Activated T-helper 17 cell treated with anti-CD3 and anti-CD28 coated beads, Interleukin-2, amount 50 U/mL, for 72 hours (primary cell): ENCODE measurements around the gene CACHD1. TPM values are rescaled to one million over a fixed set of nuclear protein-coding genes. Genes with fewer than 3 reads are reported as not detected.

ENCODE experiments used
- ATAC-seq: fragments of 150-1000 bp; cut with Tn5 transposase; replicated peaks from 2 replicates; pipeline ENCODE4 v1.10.0; 2021; ENCODE audit warnings: mild to moderate bottlenecking, moderate library complexity
- H3K27ac Mint-ChIP-seq: one replicate; pipeline ENCODE4 v1.8.0; 2022; ENCODE audit warnings: mixed read lengths
- H3K27me3 Mint-ChIP-seq: one replicate; pipeline ENCODE4 v1.8.0; 2022; ENCODE audit warnings: mixed read lengths
- H3K36me3 Mint-ChIP-seq: one replicate; pipeline ENCODE4 v1.8.0; 2022; ENCODE audit warnings: low read depth, mild to moderate bottlenecking, mixed read lengths
- H3K4me1 Mint-ChIP-seq: one replicate; pipeline ENCODE4 v1.8.0; 2022; ENCODE audit warnings: mixed read lengths
- H3K4me3 Mint-ChIP-seq: one replicate; pipeline ENCODE4 v1.8.0; 2022; ENCODE audit warnings: mild to moderate bottlenecking, mixed read lengths
- H3K9me3 Mint-ChIP-seq: one replicate; pipeline ENCODE4 v1.8.0; 2022; ENCODE audit warnings: mixed read lengths
- total RNA-seq, 2 donors: library from RNA; stranded (reverse); gene quantifications; one replicate each; pipeline ENCODE4 v1.2.3, GENCODE V29; 2022

The CACHD1 gene
- under 1 TPM in 1 of 2 donors, not detected in 1; 0.06 TPM for total RNA-seq

DNA sequence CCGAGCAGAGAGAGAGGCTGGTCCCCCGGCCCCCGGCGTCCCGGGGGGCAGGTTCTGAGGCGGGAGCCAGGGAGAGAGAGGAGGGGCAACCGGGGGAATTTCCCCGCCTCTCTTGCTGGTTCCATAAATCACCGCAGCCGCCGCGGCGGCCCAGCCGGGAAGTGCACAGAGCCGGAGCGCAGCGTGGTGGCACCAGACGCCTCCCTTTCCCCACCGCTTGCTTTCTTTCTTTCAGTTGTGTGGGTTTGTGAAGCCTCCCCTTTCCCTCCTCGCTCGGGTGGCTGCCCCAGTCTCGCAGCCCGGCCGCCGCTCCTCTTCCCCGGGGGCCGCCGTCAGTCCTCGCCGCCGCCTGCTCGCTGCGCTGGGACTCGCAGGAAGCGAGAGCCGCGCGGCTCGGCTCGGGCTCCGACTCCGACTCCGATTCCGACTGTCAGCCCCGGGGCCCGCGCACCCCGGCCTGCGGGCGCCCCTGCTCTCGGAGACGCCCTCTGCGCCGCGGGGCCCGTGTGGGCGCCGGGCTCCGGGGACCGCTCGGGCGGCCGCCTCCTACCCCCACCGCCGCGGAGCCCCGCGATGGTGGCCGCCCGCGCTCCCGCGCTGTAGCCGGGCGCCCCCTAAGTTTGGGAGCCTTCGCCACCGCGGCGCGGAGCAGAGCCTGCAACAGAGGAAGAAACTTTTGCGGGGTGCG is at the start of gene CACHD1:
TSS of gene CACHD1 (plus strand) at position 153 of the 688 bp plus-strand sequence. CDS start 616 bp downstream, outside the sequence.
- peaks cover 9% of the 10 kb centered on the region for H3K4me1 Mint-ChIP-seq
- H3K36me3 Mint-ChIP-seq, result no peaks in the 10 kb centered on the region
- no peak within 1 kb of the TSS for H3K27ac Mint-ChIP-seq
- peak; percentile 79 for ATAC-seq
- H3K4me3 Mint-ChIP-seq, result peak within 1 kb of the TSS; percentile 75
- H3K27me3 Mint-ChIP-seq, result peaks cover 56% of the 10 kb centered on the region
- H3K9me3 Mint-ChIP-seq, result no peaks in the 10 kb centered on the region

DNA sequence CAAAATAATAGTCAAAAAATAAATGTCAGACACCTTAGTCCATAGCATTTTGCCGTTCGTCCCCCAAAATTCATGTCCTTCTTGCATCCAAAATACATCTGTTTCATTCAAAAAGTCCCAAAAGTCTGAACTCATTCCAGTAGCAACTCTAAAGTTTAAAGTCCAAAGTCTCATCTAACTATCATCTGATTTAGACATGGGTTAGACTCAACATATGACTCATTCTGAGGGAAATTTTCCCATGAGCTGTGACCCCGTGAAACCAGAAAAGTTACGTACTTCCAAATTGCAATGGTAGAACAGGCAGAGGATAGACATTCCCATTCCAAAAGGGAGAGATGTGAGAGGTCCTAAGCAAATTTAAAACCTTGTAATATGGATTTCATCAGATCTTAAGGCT is 48.6 kb upstream of the CACHD1 start:
- no peaks in the 10 kb centered on the region for H3K27me3 Mint-ChIP-seq
- ATAC-seq, result no peak
- no peak overlapping the region for H3K4me3 Mint-ChIP-seq
- no peaks in the 10 kb centered on the region for H3K9me3 Mint-ChIP-seq
- H3K36me3 Mint-ChIP-seq, result no peaks in the 10 kb centered on the region
- H3K27ac Mint-ChIP-seq, result no peak overlapping the region
- H3K4me1 Mint-ChIP-seq, result no peaks in the 10 kb centered on the region

DNA sequence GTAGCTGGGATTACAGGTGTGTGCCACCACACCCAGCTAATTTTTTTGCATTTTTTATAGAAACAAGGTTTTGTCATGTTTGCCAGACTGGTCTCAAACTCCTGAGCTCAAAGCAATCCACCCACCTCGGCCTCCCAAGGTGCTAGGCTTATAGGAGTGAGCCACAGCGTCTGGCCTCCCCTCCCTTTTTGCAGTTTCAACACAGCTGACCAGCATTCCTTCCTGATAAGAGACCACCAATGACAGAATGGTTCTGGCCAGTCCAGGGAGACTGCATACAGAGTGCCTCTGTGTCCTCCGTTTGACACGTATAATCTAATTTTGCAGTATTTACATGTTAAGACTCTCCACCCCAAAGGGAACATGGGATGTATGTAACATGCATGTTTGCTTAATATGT is 46.4 kb upstream of the CACHD1 start:
- Mint-ChIP-seq H3K4me1 (no peaks in the 10 kb centered on the region), H3K27ac (no peak overlapping the region), H3K4me3 (no peak overlapping the region), H3K9me3 (no peaks in the 10 kb centered on the region), H3K36me3 (no peaks in the 10 kb centered on the region), H3K27me3 (no peaks in the 10 kb centered on the region)
- ATAC-seq, result no peak

DNA sequence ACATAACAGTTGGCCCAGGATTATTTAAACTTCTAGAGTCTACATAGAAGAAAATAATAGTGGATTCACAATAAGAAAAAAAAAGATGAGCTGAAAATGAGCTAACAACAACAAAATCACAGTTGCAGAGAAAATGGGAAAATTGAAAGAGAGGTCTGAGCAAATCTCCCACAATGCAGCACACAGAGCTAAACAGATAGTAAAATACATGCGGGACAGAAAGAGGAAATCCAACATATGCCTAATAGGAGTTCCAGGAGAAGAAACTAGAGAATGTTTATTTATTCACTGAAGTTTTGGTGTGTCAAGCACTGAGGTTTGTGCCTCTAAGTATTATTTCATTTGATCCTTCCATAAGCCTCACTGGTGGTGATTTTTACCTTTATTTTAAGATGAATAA is 45.5 kb upstream of the CACHD1 start:
- H3K27ac Mint-ChIP-seq, result no peak overlapping the region
- H3K9me3 Mint-ChIP-seq, result no peaks in the 10 kb centered on the region
- no peak for ATAC-seq
- H3K4me3 Mint-ChIP-seq, result no peak overlapping the region
- H3K36me3 Mint-ChIP-seq, result no peaks in the 10 kb centered on the region
- no peaks in the 10 kb centered on the region for H3K4me1 Mint-ChIP-seq
- no peaks in the 10 kb centered on the region for H3K27me3 Mint-ChIP-seq

DNA sequence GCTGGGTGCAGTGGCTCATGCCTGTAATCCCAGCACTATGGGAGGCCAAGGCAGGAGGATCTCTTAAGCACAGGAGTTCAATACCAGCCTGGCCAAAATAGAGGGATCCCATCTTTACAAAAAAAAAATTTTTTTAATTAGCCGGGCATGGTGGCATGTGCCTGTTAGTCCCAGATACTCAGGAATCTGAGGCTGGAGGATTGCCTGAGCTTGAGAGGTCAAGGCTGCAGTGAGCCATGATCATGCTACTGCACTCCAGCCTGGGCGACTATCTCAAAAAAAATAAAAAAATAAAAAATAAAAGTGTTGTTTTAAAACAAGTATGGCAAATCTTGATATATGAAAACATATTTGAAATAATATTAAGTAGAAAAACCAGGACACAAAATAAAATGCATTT is 44.4 kb upstream of the CACHD1 start:
- Mint-ChIP-seq H3K4me3 (no peak overlapping the region), H3K36me3 (no peaks in the 10 kb centered on the region), H3K27me3 (peaks cover 3% of the 10 kb centered on the region), H3K27ac (no peak overlapping the region), H3K4me1 (no peaks in the 10 kb centered on the region), H3K9me3 (no peaks in the 10 kb centered on the region)
- no peak for ATAC-seq

GRCh38 chr1:64426681-64427080 is 43.2 kb upstream of the CACHD1 start:
- no peaks in the 10 kb centered on the region for H3K4me1 Mint-ChIP-seq
- no peak overlapping the region for H3K4me3 Mint-ChIP-seq
- no peak for ATAC-seq
- H3K27me3 Mint-ChIP-seq, result peaks cover 3% of the 10 kb centered on the region
- H3K36me3 Mint-ChIP-seq, result no peaks in the 10 kb centered on the region
- no peak overlapping the region for H3K27ac Mint-ChIP-seq
- no peaks in the 10 kb centered on the region for H3K9me3 Mint-ChIP-seq

GRCh38 chr1:64427879-64428278 is 42.0 kb upstream of the CACHD1 start:
- H3K9me3 Mint-ChIP-seq, result no peaks in the 10 kb centered on the region
- no peak for ATAC-seq
- H3K36me3 Mint-ChIP-seq, result no peaks in the 10 kb centered on the region
- H3K4me3 Mint-ChIP-seq, result no peak overlapping the region
- no peaks in the 10 kb centered on the region for H3K4me1 Mint-ChIP-seq
- H3K27me3 Mint-ChIP-seq, result peaks cover 3% of the 10 kb centered on the region
- no peak overlapping the region for H3K27ac Mint-ChIP-seq

GRCh38 chr1:64433308-64433707 is 36.6 kb upstream of the CACHD1 start:
- ATAC-seq, result no peak
- Mint-ChIP-seq H3K4me3 (no peak overlapping the region), H3K27me3 (peaks cover 3% of the 10 kb centered on the region), H3K4me1 (no peaks in the 10 kb centered on the region), H3K27ac (no peak overlapping the region), H3K36me3 (no peaks in the 10 kb centered on the region), H3K9me3 (no peaks in the 10 kb centered on the region)

DNA sequence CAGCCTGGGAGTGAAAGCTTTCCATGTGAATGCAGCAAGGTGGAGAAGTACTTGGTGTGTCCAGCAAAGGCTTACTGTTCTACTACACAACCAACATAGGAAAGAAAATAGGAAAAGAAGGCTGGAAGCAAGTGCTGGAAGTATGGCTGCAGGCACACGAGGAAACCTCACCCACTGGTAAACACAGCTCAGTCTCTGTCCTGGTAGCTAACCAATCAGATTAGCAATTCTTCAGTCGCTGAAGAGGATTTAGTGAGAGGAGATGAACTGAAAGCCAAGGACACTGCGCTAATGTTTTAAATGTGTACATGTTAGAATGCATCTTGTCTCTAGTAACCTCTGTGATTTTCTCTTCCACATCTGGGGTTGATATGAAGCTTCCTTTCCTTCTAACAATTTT is 36.2 kb upstream of the CACHD1 start:
- Mint-ChIP-seq H3K27me3 (peaks cover 3% of the 10 kb centered on the region), H3K9me3 (no peaks in the 10 kb centered on the region), H3K4me1 (no peaks in the 10 kb centered on the region), H3K36me3 (no peaks in the 10 kb centered on the region), H3K4me3 (no peak overlapping the region), H3K27ac (no peak overlapping the region)
- no peak for ATAC-seq

GRCh38 chr1:64435000-64435399 is 34.9 kb upstream of the CACHD1 start:
- no peak overlapping the region for H3K27ac Mint-ChIP-seq

DNA sequence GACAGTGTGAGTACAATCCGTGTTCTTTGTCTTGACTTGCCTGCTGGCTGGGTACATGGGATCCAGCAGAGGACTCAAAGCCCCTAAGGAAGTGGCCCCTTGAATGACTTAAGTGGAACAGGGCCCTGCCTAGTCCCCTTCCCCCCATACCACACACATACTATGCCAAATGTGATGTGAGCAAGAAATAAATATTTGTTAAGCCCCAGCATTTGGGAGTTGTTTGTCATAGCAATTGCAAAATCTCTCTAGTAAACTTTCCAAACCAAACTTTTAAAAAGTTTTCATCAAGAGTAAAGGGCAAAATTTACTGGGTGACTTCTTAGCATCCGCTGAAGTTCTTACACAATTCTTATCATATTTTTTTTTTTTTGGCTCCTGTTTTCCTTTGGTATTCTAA is 32.5 kb upstream of the CACHD1 start:
- H3K36me3 Mint-ChIP-seq, result no peaks in the 10 kb centered on the region
- H3K9me3 Mint-ChIP-seq, result no peaks in the 10 kb centered on the region
- ATAC-seq, result no peak
- H3K4me1 Mint-ChIP-seq, result no peaks in the 10 kb centered on the region
- no peak overlapping the region for H3K4me3 Mint-ChIP-seq
- H3K27me3 Mint-ChIP-seq, result no peaks in the 10 kb centered on the region
- no peak overlapping the region for H3K27ac Mint-ChIP-seq

More at GRCh38 chr1:64435000-64435399, 34.9 kb upstream of the CACHD1 start:
- no peak for ATAC-seq
- H3K36me3 Mint-ChIP-seq, result no peaks in the 10 kb centered on the region
- no peak overlapping the region for H3K4me3 Mint-ChIP-seq
- H3K27me3 Mint-ChIP-seq, result no peaks in the 10 kb centered on the region
- no peaks in the 10 kb centered on the region for H3K9me3 Mint-ChIP-seq
- no peaks in the 10 kb centered on the region for H3K4me1 Mint-ChIP-seq

GRCh38 chr1:64440183-64440826 is 29.6 kb upstream of the CACHD1 start:
- Mint-ChIP-seq H3K9me3 (no peaks in the 10 kb centered on the region), H3K27ac (no peak overlapping the region), H3K4me1 (no peaks in the 10 kb centered on the region), H3K4me3 (no peak overlapping the region), H3K36me3 (no peaks in the 10 kb centered on the region), H3K27me3 (peaks cover 8% of the 10 kb centered on the region)
- no peak for ATAC-seq

- H3K36me3 Mint-ChIP-seq, result no peaks in the 10 kb centered on the region
- peaks cover 22% of the 10 kb centered on the region for H3K27me3 Mint-ChIP-seq
- ATAC-seq, result no peak
- no peaks in the 10 kb centered on the region for H3K9me3 Mint-ChIP-seq
- H3K4me3 Mint-ChIP-seq, result no peak overlapping the region
- H3K4me1 Mint-ChIP-seq, result no peaks in the 10 kb centered on the region
- no peak overlapping the region for H3K27ac Mint-ChIP-seq
These were observed 18.5 kb upstream of the CACHD1 start for GRCh38 chr1:64451440-64451839.

DNA sequence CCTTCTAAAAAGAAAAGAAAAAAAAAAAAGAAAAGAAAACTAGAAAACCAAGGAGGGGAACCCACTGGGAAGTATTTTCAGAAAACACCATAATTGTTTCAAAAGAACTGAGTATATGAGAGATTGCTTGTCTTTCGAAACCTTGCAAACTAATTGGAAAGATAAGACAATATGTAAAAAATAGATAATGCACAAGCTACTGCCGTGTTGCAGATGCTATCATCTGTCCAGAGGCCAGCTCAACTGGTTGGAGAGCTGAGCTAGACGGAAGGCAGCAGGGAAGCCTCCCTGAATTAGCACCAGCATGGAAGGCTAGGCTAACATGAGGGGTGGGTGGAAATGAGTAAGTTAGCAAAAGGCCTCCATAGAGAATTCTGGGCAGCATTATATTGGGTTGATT is 16.2 kb upstream of the CACHD1 start:
- Mint-ChIP-seq H3K4me1 (no peaks in the 10 kb centered on the region), H3K27ac (no peak overlapping the region), H3K36me3 (no peaks in the 10 kb centered on the region), H3K27me3 (peaks cover 20% of the 10 kb centered on the region), H3K4me3 (no peak overlapping the region), H3K9me3 (no peaks in the 10 kb centered on the region)
- no peak for ATAC-seq

DNA sequence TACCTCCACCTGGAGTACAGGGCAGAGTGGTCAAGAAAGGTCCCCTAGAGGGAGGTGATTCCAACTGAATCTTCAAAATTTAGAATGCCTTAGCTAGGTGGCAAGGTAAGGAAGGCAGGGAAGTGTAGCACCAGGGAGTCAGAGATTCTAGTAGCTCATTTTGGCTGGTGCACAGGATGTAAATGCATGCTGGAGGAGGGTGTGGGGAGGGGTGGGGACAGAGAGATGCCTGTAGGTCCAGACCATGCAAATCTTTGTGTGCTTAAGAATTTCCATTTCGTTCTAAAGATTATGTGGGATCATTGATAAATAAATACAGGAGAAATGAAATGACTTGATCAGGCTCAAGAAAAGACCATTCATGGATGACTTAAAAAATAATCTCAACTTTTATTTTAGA is 11.0 kb upstream of the CACHD1 start:
- no peak for ATAC-seq
- no peaks in the 10 kb centered on the region for H3K4me1 Mint-ChIP-seq
- no peak overlapping the region for H3K4me3 Mint-ChIP-seq
- peaks cover 16% of the 10 kb centered on the region for H3K27me3 Mint-ChIP-seq
- H3K36me3 Mint-ChIP-seq, result no peaks in the 10 kb centered on the region
- H3K9me3 Mint-ChIP-seq, result no peaks in the 10 kb centered on the region
- no peak overlapping the region for H3K27ac Mint-ChIP-seq
